ENCODE results near the gene BAD. TPM values are rescaled to one million over a fixed set of nuclear protein-coding genes. Genes with fewer than 3 reads are reported as not detected.

BAD gene
- total and polyA plus RNA-seq, 8 donors: 40.4 to 343 (median 105) TPM

DNA sequence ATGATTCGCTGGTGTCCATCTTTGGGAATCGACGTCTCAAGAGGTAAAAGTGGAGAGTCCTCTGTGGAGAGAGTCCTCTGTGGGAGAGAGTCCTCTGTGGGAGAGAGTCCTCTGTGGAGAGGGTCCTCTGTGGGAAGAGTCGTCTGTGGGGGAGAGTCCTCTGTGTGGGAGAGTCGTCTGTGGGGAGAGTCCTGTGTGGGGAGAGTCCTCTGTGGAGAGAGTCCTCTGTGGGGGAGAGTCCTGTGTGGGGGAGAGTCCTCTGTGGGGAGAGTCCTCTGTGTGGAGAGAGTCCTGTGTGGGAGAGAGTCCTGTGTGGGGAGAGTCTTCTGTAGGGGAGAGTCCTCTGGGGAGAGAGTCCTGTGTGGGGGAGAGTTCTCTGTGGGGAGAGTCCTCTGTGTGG lies 36.6 kb upstream of the BAD start:
- 64 to 74% (median 65%) methylated on average over 5 of the region's 5 CpGs for WGBS, 5 donors
- DNase-seq: no peak
- Histone ChIP-seq H3K27me3 (no peaks in the 10 kb centered on the region), H3K4me3 (no peak overlapping the region), H3K9me3 (no peaks in the 10 kb centered on the region), H3K4me1 (peaks cover 25 to 59% (median 54%) of the 10 kb centered on the region in 4 donors), H3K36me3 (peaks cover 18 to 38% (median 33%) of the 10 kb centered on the region in 4 donors), H3K27ac (peak overlapping the region; percentile 84 to 99 (median 95))
- intact Hi-C loops (cut with DNase I; ENCODE audit: low total_unique reads): no loop called here
- TF ChIP-seq, protein P1, sequence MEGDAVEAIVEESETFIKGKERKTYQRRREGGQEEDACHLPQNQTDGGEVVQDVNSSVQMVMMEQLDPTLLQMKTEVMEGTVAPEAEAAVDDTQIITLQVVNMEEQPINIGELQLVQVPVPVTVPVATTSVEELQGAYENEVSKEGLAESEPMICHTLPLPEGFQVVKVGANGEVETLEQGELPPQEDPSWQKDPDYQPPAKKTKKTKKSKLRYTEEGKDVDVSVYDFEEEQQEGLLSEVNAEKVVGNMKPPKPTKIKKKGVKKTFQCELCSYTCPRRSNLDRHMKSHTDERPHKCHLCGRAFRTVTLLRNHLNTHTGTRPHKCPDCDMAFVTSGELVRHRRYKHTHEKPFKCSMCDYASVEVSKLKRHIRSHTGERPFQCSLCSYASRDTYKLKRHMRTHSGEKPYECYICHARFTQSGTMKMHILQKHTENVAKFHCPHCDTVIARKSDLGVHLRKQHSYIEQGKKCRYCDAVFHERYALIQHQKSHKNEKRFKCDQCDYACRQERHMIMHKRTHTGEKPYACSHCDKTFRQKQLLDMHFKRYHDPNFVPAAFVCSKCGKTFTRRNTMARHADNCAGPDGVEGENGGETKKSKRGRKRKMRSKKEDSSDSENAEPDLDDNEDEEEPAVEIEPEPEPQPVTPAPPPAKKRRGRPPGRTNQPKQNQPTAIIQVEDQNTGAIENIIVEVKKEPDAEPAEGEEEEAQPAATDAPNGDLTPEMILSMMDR (IDR thresholded peaks at IDR 0.05): no peak
- TF ChIP-seq POLR2AphosphoS5 (IDR thresholded peaks at IDR 0.05) (no peak), POLR2A (IDR thresholded peaks at IDR 0.05) (no peak), EP300 (IDR thresholded peaks at IDR 0.05) (no peak)

DNA sequence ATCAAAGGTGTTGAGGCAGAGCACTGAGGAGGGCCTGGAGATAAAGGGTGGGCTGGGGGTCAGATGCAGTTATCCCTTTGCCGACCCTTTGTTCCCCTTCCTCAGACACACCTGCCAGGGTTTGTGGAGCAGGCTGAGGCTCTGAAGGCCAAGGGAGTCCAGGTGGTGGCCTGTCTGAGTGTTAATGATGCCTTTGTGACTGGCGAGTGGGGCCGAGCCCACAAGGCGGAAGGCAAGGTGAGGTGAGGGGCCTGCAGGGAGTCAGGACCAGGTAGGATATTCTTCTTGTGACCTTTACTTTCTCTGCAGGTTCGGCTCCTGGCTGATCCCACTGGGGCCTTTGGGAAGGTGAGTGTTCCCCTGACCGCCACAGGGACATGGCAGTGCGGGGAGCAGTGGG lies 36.1 kb upstream of the BAD start:
- 88 to 93% (median 90%) methylated on average over 4 to 7 of the region's 7 CpGs for WGBS, 5 donors
- Histone ChIP-seq H3K4me3 (no peak overlapping the region), H3K9me3 (no peaks in the 10 kb centered on the region), H3K27ac (peak overlapping the region; percentile 84 to 99 (median 95)), H3K4me1 (peaks cover 25 to 61% (median 58%) of the 10 kb centered on the region in 4 donors), H3K27me3 (no peaks in the 10 kb centered on the region), H3K36me3 (peaks cover 21 to 42% (median 38%) of the 10 kb centered on the region in 4 donors)
- TF ChIP-seq, protein P1 (IDR thresholded peaks at IDR 0.05): no peak
- TF ChIP-seq EP300 (IDR thresholded peaks at IDR 0.05): no peak
- no peak for TF ChIP-seq POLR2AphosphoS5 (IDR thresholded peaks at IDR 0.05)
- intact Hi-C loops (cut with DNase I; ENCODE audit: low total_unique reads): no loop called here
- peak in 1 of 2 donors; percentile 5 for DNase-seq

DNA sequence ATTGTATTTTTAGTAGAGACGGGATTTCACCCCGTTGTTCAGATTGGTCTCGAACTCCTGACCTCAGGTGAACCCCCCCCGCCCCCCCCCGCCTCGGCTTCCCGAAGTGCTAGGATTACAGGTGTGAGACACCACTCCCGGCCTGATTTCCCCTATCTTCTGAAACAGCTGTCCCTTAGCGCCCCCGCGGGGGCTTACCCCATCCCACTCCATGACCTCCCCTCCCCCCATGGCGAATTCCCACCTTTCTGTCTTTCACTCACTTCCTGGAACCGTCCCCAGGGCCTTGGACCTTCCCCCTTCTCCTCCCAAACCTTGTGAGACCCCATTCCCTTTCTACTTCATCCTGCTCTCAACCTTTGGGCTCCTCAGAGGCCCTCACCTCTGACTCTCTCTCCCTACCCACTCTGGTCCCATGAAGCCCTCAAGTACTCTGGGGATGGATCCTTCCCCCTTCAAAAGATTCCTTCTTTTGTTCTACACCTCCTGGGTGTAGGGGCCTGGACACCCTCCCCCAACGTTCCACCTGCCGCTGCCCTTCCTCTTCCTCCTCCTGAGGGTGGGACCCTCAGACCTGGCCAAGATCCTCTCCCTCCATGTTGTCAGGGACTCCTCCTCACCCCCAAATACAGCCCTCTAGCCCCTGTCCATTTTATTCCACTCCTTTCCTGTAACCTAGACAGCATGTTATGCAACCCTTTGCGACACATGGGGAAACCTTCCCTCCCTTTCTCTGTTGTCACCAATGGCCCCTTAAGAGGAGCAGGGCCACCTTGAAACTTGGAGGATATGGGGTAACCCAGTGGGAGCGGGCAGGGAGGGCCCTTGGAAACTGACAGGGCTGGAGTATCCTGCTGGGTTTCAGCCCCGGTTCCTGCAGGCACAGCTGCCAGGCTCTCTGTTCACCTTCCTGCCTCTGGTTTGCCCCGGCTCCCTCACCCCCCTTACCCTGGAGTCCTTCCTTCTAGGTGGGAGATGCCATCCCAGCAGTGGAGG lies 34.6 kb upstream of the BAD start:
- WGBS, 5 donors: 11 to 35% (median 15%) methylated on average over 11 to 19 of the region's 19 CpGs
- TF ChIP-seq, protein P1 (IDR thresholded peaks at IDR 0.05): no peak
- no peak for TF ChIP-seq POLR2AphosphoS5 (IDR thresholded peaks at IDR 0.05)
- TF ChIP-seq EP300 (IDR thresholded peaks at IDR 0.05): no peak
- Histone ChIP-seq H3K4me1 (peaks cover 25 to 67% (median 57%) of the 10 kb centered on the region in 4 donors), H3K4me3 (peak overlapping the region; percentile 69 to 81 (median 76)), H3K27me3 (no peaks in the 10 kb centered on the region), H3K36me3 (peaks cover 36 to 57% (median 52%) of the 10 kb centered on the region in 4 donors), H3K27ac (peak overlapping the region; percentile 94 to 99 (median 97)), H3K9me3 (no peaks in the 10 kb centered on the region)
- peak in 1 of 2 donors; percentile 55 for DNase-seq
- intact Hi-C loops (cut with DNase I; ENCODE audit: low total_unique reads): no loop called here

GRCh38 chr11:64317961-64318765 lies 33.7 kb upstream of the BAD start, which contains the start of gene PRDX5:
TSS of gene PRDX5 (plus strand) at chr11:64318121. CDS start at chr11:64318216, 95 bp downstream.
- H3K4me1 ChIP-seq: peaks cover 25 to 74% (median 60%) of the 10 kb centered on the region in 4 donors
- intact Hi-C loops (cut with DNase I; ENCODE audit: low total_unique reads): no loop called here
- peak within 1 kb of the TSS; percentile 69 to 81 (median 76) for H3K4me3 ChIP-seq
- H3K9me3 ChIP-seq: no peaks in the 10 kb centered on the region
- DNase-seq: peak; percentile 97 to 99
- no peaks in the 10 kb centered on the region for H3K27me3 ChIP-seq
- peak in 2 of 4 donors; percentile 46 to 65 for TF ChIP-seq POLR2A (IDR thresholded peaks at IDR 0.05)
- TF ChIP-seq, protein P1 (IDR thresholded peaks at IDR 0.05): peak in 3 of 7 experiments; percentile 28 to 77 (median 57)
- TF ChIP-seq POLR2AphosphoS5 (IDR thresholded peaks at IDR 0.05): peak; percentile 90 to 99 (median 97)
- no peak for TF ChIP-seq EP300 (IDR thresholded peaks at IDR 0.05)
- H3K27ac ChIP-seq: peak within 1 kb of the TSS; percentile 94 to 99 (median 97)
- peaks cover 37 to 61% (median 58%) of the 10 kb centered on the region in 4 donors for H3K36me3 ChIP-seq
- WGBS, 5 donors: 0 to 1% (median 1%) methylated on average over 23 to 61 of the region's 61 CpGs

Measured in stomach (tissue), 9 donors.